Stimulated activated CD4-positive, alpha-beta T cell treated with anti-CD3 and anti-CD28 coated beads, Interleukin-15, amount 100 ng/mL, for 1 hour (primary cell): ENCODE measurements around the gene UVRAG.
"Not testable (repeated sequence)": the region's sequence is repeated elsewhere in the genome, so short reads cannot be mapped to it uniquely, and the experiment has no call there.

Experiments used
- DNase-seq, 2 donors: peaks; one replicate each; pipeline ENCODE4 v3.0.0-alpha.2; 2020; ENCODE audit warnings: low read depth in 1 of 2, low spot score in 1 of 2

The UVRAG gene

GRCh38 chr11:76060475-76061036, 245.5 kb downstream of the UVRAG start:
- DNase-seq, result not testable (repeated sequence)

- DNase-seq, result no peak
Observed at GRCh38 chr11:76062733-76063132, 247.7 kb downstream of the UVRAG start.

GRCh38 chr11:76064192-76064591, 249.2 kb downstream of the UVRAG start:
- no peak for DNase-seq

- no peak for DNase-seq
Observed at GRCh38 chr11:76067099-76067498, 252.1 kb downstream of the UVRAG start.

GRCh38 chr11:76069001-76069400, 254.0 kb downstream of the UVRAG start:
- no peak for DNase-seq

- DNase-seq, result no peak
Observed at GRCh38 chr11:76071090-76071489, 256.1 kb downstream of the UVRAG start.

GRCh38 chr11:76073724-76074123, 258.7 kb downstream of the UVRAG start:
- no peak for DNase-seq

GRCh38 chr11:76074148-76075095, 259.4 kb downstream of the UVRAG start:
- DNase-seq, result no peak

GRCh38 chr11:76075716-76076115, 260.7 kb downstream of the UVRAG start:
- DNase-seq, result no peak

GRCh38 chr11:76076253-76076652, 261.2 kb downstream of the UVRAG start:
- not testable (repeated sequence) for DNase-seq

- DNase-seq, result no peak
Observed at GRCh38 chr11:76076749-76077148, 261.7 kb downstream of the UVRAG start.

- DNase-seq, result no peak
Observed at GRCh38 chr11:76077575-76078150, 262.7 kb downstream of the UVRAG start.

GRCh38 chr11:76081084-76081483, 266.1 kb downstream of the UVRAG start:
- DNase-seq, result not testable (repeated sequence)

- DNase-seq, result no peak
Observed at GRCh38 chr11:76083563-76084451, 268.8 kb downstream of the UVRAG start.

GRCh38 chr11:76085270-76085669, 270.3 kb downstream of the UVRAG start:
- DNase-seq, result no peak

- no peak for DNase-seq
Observed at GRCh38 chr11:76086743-76087635, 272.0 kb downstream of the UVRAG start.

- DNase-seq, result no peak
Observed at GRCh38 chr11:76087749-76088148, 272.7 kb downstream of the UVRAG start.

- no peak for DNase-seq
Observed at GRCh38 chr11:76088511-76088910, 273.5 kb downstream of the UVRAG start.

GRCh38 chr11:76090174-76090573, 275.2 kb downstream of the UVRAG start:
- no peak for DNase-seq

GRCh38 chr11:76090821-76091220, 275.8 kb downstream of the UVRAG start:
- no peak for DNase-seq
